GM12878 (cell line): ENCODE data around the gene TMPRSS13. TPM values are rescaled to one million over a fixed set of nuclear protein-coding genes. Genes with fewer than 3 reads are reported as not detected.

Experiments used
- ATAC-seq: fragments of 200-7000 bp; cut with Tn5 transposase; 3 replicates; pipeline ENCODE4 v1.9.1; 2020; ENCODE audit warnings: mild to moderate bottlenecking, moderate library complexity
- BruUV-seq: library from RNA; stranded (reverse); fragments of 400-500 nt; replicated peaks from 2 replicates; lab custom pipeline; 2021; lab: Mats Ljungman, UMichigan
- CTCF ChIA-PET: fragments of 300-600 bp; sonication (Branson Sonifier 250); formaldehyde crosslinking; extraction: SDS; loops from one replicate; lab custom pipeline; 2021; ENCODE audit warnings: inconsistent platforms; lab: Yijun Ruan, JAX
- POLR2A ChIA-PET: fragments of 350-600 bp; formaldehyde crosslinking; extraction: SDS; loops from one replicate; lab custom pipeline; 2021; ENCODE audit warnings: inconsistent platforms; lab: Charles Lee
- RAD21 ChIA-PET: fragments of 300-600 bp; sonication (Branson Sonifier 250); formaldehyde crosslinking; loops from one replicate; lab custom pipeline; 2023; ENCODE audit warnings: antibody characterized with exemption; ENCODE audit not compliant: unreplicated experiment; lab: Charles Lee
- SMC1A ChIA-PET: fragments of 300-600 bp; sonication (Branson Sonifier 250); formaldehyde crosslinking; loops from one replicate; lab custom pipeline; 2023; ENCODE audit not compliant: unreplicated experiment, uncharacterized antibody; lab: Charles Lee
- DNase-seq: peaks from one replicate; pipeline ENCODE4 v3.0.0-alpha.2; 2011; ENCODE audit warnings: low read depth, low spot score
- FAIRE-seq: peaks from 3 replicates; lab custom pipeline; 2011; peaks lifted over from hg19 to GRCh38; lab: Jason Lieb, UNC
- H2AFZ ChIP-seq: 2 replicates; pipeline ENCODE4 v1.6.0; 2011; ENCODE audit warnings: low read depth, low read length, control low read depth; ENCODE audit not compliant: control insufficient read depth
- H3K27ac ChIP-seq: 2 replicates; pipeline ENCODE4 v1.5.1; 2011; ENCODE audit warnings: control low read depth; ENCODE audit not compliant: control insufficient read depth, insufficient read depth
- H3K27me3 ChIP-seq, 2 experiments: replicated peaks in 1 of 2; 2 replicates each; pipeline versions ENCODE4 v1.6.0 to v1.6.1; 2011; ENCODE audit warnings: low read length in 1 of 2; ENCODE audit not compliant: control insufficient read depth in 2 of 2, insufficient read depth in 2 of 2
- H3K36me3 ChIP-seq, 2 experiments: 2 replicates each; pipeline ENCODE4 v1.5.1; 2011; ENCODE audit warnings: low read length in 1 of 2; ENCODE audit not compliant: control insufficient read depth in 2 of 2, insufficient read depth in 2 of 2
- H3K4me1 ChIP-seq: 2 replicates; pipeline ENCODE4 v1.6.1; 2011; ENCODE audit warnings: mild to moderate bottlenecking, low read length, moderate library complexity, mixed read lengths; ENCODE audit not compliant: control insufficient read depth, insufficient read depth
- H3K4me2 ChIP-seq: 2 replicates; pipeline ENCODE4 v1.6.0; 2011; ENCODE audit warnings: control low read depth; ENCODE audit not compliant: control insufficient read depth, insufficient read depth
- H3K4me3 ChIP-seq: fragments of 200-600 bp; sonication (generic); 2 replicates; pipeline ENCODE4 v1.5.1; 2016
- H3K79me2 ChIP-seq: 2 replicates; pipeline ENCODE4 v1.6.0; 2011; ENCODE audit warnings: low read length; ENCODE audit not compliant: control insufficient read depth, insufficient read depth
- H3K9ac ChIP-seq: 2 replicates; pipeline ENCODE4 v1.8.0; 2011; ENCODE audit warnings: low read length, control low read depth, mixed read lengths; ENCODE audit not compliant: control insufficient read depth, insufficient read depth
- H3K9me3 ChIP-seq: replicated peaks from 3 replicates; pipeline ENCODE4 v1.5.1; 2011; ENCODE audit warnings: mild to moderate bottlenecking, low read length; ENCODE audit not compliant: control insufficient read depth, insufficient read depth
- H4K20me1 ChIP-seq: 2 replicates; pipeline ENCODE4 v1.6.0; 2011; ENCODE audit not compliant: control insufficient read depth, insufficient read depth
- KAT2A ChIP-seq: conservative IDR thresholded peaks from 2 replicates; pipeline ENCODE4 v1.6.1; 2011; ENCODE audit warnings: low read depth, low read length; ENCODE audit not compliant: control insufficient read depth
- MEF2B ChIP-seq: fragments of 450-650 bp; IDR thresholded peaks from 2 replicates; pipeline ENCODE4 v1.6.1; 2018; ENCODE audit warnings: mild to moderate bottlenecking, moderate library complexity; ENCODE audit not compliant: partially characterized antibody, poor library complexity, severe bottlenecking
- RELA ChIP-seq: fragments of 450-650 bp; IDR thresholded peaks from 2 replicates; pipeline ENCODE4 v1.8.0; 2014; ENCODE audit warnings: borderline replicate concordance; ENCODE audit not compliant: partially characterized antibody
- ZNF274 ChIP-seq: IDR thresholded peaks from one replicate; pipeline ENCODE4 v1.8.0; 2011; ENCODE audit not compliant: insufficient read length, insufficient read depth
- WGBS: methylation state at CpG from one replicate; pipeline ENCODE4 v1.1.6; 2016; ENCODE audit warnings: low lambda C conversion rate; ENCODE audit not compliant: insufficient replicate concordance, insufficient coverage; ENCODE audit errors: missing lambda C conversion rate; 5-methylcytosine and 5-hydroxymethylcytosine counted together
- in situ Hi-C: fragments of 300-500 bp; cut with MboI; formaldehyde crosslinking; loops from 9 replicates; pipeline ENCODE4 v1.14.3; 2018; ENCODE audit warnings: mixed read lengths
- intact Hi-C: fragments of 100-400 bp; cut with micrococcal nuclease; formaldehyde crosslinking; loops from one replicate; pipeline ENCODE4 v1.14.2; 2022; ENCODE audit not compliant: unreplicated experiment
- polyA plus RNA-seq, 11 experiments: library from polyadenylated mRNA; depleted of rRNA in 4 of 11; unstranded in 6 of 11; stranded (reverse) in 5 of 11; fragments of >200 nt; fragmentation: Nextera tagmentation in 4 of 11; fragmentation: Illumina TruSeq in 1 of 11; extraction: Ambion mirVana in 4 of 11; extraction: Trizol in 1 of 11; gene quantifications; 1 replicate in 1 of 11; 2 replicates in 10 of 11; pipeline versions ENCODE4 v1.2.1 to v1.2.3, GENCODE V29; 2011 to 2016; ENCODE audit warnings: inconsistent platforms in 2 of 11, missing spikeins in 2 of 11, low read depth in 1 of 11
- total RNA-seq, 4 experiments: library from RNA; depleted of rRNA in 3 of 4; stranded (reverse); fragments of >200 nt in 3 of 4; fragmentation: Illumina TruSeq in 1 of 4; extraction: Trizol in 1 of 4; gene quantifications; 2 replicates each; pipeline versions ENCODE4 v1.2.1 to v1.2.3, GENCODE V29; 2013 to 2021
- TF ChIP-seq, protein P1 (sequence below): IDR thresholded peaks from 2 replicates; pipeline ENCODE4 v1.6.1; 2012; ENCODE audit warnings: low read depth, low read length, improper control_type of control experiment

The TMPRSS13 gene
- total and polyA plus RNA-seq, 10 of the 15 experiments (the other 5 are each of a cell fraction or from before 2014, with no cell fraction given): 0.05 to 0.50 (median 0.26) TPM; not detected in 2

- H3K4me2 ChIP-seq: no peak overlapping the region
- RAD21 ChIA-PET: interaction anchor here (0.7 to 3.3 kb wide), 5 partner anchors 9 to 43 kb away, joined by 3 to 26 read pairs (median 6); partner anchors contain the start of gene IL10RA
These were observed 44.3 kb upstream of the TMPRSS13 start for GRCh38 chr11:117973503-117973860.

More at GRCh38 chr11:117973503-117973860, 44.3 kb upstream of the TMPRSS13 start:
- Histone ChIP-seq H2AFZ (no peak overlapping the region), H3K36me3 (no peaks in the 10 kb centered on the region), H3K27me3 (no peaks in the 10 kb centered on the region), H4K20me1 (no peaks in the 10 kb centered on the region), H3K4me3 (no peak overlapping the region), H3K79me2 (no peaks in the 10 kb centered on the region), H3K9me3 (no peaks in the 10 kb centered on the region), H3K4me1 (peaks cover 13% of the 10 kb centered on the region)
- DNase-seq (no peak), ATAC-seq (peak; percentile 47), FAIRE-seq (no peak)
- ChIA-PET POLR2A (interaction anchor here (0.6 to 3.1 kb wide), 4 partner anchors 13 to 75 kb away, joined by 3 to 13 read pairs (median 8); partner anchors contain the start of gene IL10RA), CTCF (interaction anchor here (1.4 to 2.1 kb wide), 4 partner anchors 13 to 79 kb away, joined by 3 to 6 read pairs (median 4); partner anchors contain the start of gene IL10RA), SMC1A (interaction anchor here (0.8 to 2.8 kb wide), 7 partner anchors 12 to 158 kb away, joined by 3 to 20 read pairs (median 5); partner anchors contain the start of gene IL10RA)
- in situ Hi-C loops: no loop called here
- WGBS: 55% methylated on average over 4 of the region's 4 CpGs
- no TSS peak for BruUV-seq
- intact Hi-C loops: no loop called here
- TF ChIP-seq, protein P1, sequence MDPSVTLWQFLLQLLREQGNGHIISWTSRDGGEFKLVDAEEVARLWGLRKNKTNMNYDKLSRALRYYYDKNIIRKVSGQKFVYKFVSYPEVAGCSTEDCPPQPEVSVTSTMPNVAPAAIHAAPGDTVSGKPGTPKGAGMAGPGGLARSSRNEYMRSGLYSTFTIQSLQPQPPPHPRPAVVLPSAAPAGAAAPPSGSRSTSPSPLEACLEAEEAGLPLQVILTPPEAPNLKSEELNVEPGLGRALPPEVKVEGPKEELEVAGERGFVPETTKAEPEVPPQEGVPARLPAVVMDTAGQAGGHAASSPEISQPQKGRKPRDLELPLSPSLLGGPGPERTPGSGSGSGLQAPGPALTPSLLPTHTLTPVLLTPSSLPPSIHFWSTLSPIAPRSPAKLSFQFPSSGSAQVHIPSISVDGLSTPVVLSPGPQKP: no peak
- TF ChIP-seq KAT2A (no peak), RELA (no peak), ZNF274 (no peak), MEF2B (peak; percentile 27)
- TF ChIP-seq, all 136 proteins: peak for 1
- no peak overlapping the region for H3K27ac ChIP-seq
- no peak overlapping the region for H3K9ac ChIP-seq
